NCI-H774 (cell line): Measurements from ENCODE around the gene KCNMA1.
"Not testable (repeated sequence)": the region's sequence is repeated elsewhere in the genome, so short reads cannot be mapped to it uniquely, and the experiment has no call there.

Source experiments
- DNase-seq: peaks from one replicate; lab custom pipeline; 2025; lab: John Stamatoyannopoulos, UW

The KCNMA1 gene

DNA sequence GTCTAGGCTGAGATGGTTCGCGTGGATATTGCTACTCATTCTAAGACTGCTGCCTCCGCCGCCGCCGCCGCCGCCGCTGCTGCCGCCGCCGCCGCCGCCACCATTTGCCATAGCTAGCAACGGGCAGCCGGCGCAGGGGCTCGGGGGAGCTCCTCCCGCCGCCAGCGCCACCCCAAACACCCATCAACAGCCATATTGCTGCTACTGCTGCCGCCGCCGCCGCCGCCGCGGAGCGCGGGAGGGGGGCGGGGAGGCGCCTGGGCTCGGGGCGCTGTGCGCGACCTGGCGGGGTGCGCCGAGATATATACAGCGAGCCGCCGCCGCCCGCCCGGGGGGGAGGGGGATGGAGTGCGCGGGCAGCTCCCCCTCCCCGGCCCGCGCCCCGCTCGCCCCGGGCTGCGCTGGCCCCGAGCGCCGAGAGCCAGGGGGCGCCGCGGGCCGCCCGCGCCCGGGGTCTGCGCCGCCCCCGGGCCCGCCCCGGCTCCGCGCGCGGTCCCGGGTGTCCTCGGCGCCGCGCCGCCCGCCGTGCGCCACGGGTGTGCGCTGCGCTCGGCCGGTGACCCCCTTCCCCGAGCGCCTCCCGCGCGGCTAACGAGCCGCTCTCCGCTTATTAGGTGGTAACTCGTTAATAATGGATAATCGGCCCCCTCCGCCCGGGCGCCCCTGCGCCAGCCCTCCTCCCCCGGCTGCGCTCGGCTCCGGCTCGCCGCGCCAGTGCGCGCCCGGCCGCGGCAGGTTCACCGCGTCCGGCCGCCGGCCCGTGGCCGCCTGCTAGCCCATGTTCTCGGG is at the start of gene KCNMA1:
Gene KCNMA1, minus strand, starts transcription at position 277 of the 789 bp plus-strand sequence.
- peak; percentile 29 for DNase-seq

DNA sequence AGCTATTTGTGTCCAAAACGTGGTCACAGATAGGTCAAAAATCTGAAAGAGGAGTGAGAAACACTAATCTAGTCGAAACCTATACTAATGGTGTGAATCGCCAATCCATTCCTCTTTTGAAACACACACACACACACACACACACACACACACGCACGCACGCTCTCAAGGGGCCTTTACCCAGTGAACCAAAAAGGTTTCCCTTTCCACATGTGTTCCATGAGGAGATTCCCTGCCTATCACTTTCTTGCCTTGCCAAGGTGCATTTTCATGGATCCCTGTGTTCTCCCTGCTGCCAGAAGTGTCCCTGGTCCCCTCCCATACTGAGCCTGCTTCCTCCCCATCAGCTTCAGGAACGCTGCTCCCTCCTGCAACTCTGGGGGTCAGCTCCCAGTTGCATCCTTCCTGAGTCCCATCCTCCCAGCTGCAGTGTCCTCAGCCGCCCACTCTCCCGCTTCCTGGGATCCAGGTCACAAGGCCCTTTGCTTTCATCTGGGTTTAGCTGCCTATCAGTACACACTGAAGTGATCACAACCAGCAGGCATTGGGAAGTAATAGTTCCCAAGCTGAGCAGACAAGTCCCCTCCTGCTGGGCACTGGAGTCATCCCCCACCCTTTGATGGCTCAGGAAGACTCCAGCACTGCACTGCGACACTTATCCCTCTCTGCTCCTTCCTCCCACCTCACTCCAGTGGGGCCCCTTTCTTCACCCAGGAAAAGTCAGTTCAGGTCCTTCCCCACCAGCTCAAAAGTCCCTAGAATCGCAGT is 49.2 kb upstream of the KCNMA1 start:
- DNase-seq: no peak

DNA sequence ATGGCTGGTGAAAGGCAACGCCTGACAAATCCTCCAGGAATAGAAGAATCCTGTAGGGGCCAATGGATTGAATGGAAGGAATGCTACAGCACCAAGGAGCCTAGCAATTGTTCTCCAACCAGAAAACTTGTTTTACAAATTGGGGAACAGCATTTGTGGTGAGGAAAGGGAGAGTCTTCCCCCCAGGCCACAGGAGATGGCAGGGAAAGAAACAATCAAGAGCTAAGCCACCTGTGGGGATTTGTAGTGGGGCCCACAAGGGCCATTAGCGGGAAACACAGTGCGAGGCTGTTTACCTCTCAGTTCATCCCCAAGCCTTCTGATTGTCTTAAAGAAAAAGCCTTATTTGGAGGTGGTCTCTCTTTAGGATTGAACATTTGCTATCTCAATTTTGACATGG is 48.5 kb upstream of the KCNMA1 start:
- no peak for DNase-seq

DNA sequence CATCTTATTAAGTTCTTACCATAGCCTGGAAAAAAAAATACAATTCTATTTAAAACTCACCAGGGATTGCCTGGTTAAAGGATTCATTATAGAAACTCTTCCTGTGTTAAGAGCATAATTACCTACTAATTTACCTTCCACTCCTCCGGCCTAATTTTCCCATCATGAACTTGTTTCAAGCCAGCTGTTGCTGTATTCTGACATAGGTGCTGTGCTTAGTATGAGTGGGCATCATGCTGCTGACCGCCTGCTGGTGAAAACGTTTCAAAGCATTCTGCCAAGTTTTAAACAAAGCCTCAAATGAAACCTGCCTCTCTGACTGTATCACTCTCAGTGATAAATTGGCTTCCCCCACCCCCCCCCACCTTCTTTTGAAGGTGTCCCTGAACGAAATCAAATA is 47.8 kb upstream of the KCNMA1 start:
- DNase-seq: peak; percentile 83

DNA sequence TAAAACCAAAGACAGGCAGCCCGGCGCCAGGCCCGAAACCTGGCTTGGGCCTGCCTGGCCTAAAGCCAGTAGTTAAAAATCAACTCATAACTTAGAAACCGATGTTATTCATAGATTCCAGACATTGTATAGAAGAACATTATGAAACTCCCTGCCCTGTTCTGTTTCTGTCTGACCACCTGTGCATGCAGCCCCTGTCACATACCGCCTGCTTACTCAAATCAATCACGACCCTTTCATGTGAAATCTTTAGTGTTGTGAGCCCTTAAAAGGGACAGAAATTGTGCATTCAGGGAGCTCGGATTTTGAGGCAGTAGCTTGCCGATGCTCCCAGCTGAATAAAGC is 45.5 kb upstream of the KCNMA1 start:
- DNase-seq: not testable (repeated sequence)

DNA sequence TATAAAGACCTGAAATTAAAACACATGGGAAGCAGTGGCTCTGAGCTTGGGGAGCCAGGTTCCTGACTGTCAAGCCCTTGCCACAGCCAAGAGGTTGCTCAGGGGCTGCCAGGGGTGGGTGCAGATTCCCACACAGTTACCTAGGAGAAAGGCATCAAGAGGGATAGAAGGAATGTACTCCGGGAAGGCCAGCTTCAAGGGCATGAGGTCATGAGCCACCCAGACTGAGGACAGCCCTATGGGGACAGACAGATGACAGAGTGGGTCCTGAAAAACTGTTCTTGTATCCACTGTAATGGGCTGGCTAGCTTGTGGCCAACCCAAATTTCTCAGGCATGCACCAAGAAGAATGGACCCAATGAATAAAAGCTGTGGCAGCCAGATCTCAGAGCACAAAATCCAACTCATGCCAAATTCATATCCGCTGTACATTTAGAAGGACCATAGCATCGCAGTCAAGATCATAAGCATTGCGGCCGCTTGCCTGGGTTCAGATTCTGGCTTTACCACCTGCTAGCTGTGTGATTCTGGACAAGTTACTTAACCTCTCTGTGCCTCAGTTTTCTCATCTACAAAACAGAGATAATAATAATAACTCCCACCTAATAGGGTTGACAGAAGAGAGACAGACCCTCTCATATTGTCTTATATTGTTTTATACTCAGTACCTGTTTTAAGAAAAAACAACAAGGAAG is 44.9 kb upstream of the KCNMA1 start:
- no peak for DNase-seq

DNA sequence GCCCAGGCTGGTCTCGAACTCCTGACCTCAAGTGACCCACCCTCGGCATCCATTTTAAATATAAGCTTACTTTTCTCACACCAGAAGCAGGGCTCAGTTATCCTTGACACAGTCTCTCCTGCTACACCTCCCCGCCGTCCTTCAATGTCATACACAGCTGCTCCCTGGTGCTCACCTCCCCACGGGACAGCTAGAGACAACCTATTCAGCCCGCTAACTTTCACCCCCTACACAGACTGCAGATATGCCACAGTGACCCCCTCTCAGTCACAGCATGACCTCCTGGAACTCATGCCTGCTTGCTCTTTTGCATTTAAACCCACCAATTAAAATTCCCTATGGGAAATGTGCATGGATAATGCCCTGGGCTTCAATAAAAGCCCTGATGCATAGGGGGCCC is 44.2 kb upstream of the KCNMA1 start:
- no peak for DNase-seq

DNA sequence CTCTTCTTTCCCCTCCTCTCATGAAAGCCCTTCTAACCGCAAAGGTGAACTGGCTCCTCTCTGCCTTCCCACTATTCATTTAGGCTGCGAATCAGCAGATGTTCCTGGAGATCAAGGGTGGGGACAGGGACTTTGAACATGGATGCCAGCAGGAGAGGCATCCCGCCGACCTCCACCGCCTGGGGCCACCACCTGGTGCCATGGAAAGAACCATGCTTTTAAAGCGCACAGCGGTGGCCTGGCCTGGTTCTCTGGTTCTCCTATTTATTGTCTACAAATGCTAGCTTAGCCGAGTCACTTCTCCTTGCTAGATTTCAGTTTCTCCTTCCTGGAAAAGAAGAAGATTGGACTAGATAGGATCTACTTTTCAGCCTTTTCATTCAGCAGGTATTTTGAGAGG is 43.2 kb upstream of the KCNMA1 start:
- no peak for DNase-seq

DNA sequence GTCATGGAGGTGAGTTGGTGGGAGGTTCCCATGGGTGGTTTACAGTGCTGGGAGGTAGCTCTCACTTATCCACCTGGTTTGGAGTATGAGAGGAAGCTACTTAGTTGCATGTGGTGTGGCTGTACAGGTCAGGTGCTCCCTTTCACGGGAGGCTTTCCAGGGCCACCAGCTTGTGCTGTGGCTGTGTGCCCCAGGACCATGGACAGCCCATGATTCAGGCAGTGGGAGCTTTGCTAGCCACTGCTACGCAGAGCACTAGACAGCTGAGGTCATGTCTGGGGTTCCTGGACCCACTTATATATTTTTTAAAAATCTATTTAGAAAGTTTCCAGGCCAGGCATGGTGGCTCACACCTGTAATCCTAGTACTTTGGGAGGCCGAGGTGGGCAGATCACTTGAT is 42.5 kb upstream of the KCNMA1 start:
- DNase-seq: no peak

DNA sequence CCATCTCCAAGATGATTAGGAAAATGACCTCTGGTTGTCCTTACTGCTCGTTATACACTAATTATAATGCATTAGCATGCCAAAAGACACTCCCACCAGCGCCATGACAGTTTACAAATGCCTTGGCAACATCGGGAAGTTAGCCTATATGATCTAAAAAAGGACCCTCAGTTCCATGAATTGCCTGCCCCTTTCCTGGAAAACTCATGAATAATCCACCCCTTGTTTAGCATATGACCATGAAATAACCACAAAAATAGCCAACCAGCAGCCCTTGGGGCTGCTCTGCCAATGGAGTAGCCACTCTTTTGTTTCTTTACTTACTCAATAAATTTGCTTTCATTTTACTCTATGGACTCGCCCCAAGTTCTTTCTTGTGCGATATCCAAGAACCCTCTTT is 41.6 kb upstream of the KCNMA1 start:
- DNase-seq: no peak

DNA sequence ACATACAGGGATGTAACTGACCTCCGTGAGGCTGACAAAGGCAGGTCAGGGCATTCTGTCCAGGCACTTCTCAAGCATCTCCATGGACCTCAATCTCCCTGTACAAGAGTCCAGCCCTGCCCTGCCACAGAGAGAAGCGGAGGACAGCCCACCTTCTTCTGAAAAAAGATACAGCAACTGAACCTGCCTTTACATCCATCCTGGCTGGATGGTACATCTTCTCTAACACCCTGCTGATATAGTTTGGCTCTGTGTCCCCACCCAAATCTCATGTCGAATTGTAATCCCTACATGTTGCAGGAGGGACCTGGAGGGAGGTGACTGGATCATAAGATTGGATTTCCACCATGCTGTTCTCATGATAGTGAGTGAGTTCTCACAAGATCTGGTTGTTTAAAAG is 40.5 kb upstream of the KCNMA1 start:
- DNase-seq: no peak

DNA sequence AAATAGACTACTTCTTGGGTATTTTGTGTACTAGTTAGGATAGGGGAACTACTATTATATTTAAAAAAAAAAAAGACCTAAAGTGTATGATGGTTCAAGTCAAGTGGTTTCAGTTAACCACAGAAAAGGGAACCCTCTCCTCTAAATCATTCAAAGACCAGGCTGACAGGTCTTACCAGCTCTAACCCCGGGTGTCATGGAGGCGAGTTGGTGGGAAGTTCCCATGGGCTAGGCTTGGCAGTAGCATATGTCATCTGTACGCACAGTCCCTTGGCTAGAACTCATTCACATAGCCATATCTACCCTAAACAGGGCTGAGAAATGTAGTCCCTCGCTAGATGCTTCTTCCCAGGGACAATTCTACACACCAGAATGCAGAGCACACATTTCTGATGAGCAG is 37.7 kb upstream of the KCNMA1 start:
- no peak for DNase-seq

DNA sequence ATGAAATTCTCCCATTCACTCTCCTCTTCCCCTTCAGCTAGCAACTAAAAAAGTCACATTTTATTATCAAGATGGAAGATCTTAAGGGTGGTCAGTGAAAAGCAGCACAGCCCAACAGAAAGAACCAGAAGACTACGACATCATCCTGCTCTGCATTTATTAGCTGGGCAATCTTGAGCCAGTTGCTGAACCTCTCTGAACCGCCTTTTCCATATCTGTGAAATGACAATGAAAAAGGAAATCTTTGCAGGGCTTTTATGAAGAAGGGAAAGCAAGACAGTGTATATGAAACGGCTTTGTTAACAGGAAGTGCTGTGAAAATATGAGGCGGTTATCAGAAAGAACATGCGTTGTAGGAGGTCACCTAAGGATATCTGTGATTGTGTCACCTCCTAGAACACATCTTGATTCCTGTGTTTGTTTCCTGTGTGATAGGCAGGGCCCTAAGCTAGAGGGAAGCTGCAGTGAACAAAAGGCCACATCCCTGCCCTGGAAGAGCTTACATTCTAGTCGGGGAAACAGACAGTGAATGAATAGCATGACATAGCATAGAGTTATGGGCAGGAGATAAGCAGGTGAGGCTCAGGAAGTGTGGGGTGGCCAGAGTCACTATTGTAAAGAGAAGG is 36.0 kb upstream of the KCNMA1 start:
- DNase-seq: no peak

DNA sequence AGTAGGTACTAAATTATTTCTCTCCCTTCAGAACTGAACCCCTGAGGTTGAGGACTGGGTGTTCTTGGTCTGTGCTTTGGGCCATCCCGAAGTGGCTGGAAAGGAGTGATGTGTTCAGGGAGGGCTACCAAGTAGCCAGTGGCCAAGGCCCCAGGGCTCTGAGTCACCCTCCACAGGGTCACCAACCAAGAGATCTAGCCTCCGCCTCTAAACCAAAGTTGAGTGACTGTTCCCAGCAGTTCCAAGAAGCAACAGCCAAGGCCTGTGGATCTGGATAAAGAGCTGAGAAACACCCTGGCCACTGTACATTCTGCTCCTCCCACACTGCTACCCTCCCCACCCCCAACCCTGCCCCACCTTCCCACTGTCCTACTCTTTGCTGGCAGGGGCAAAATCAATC is 35.5 kb upstream of the KCNMA1 start:
- no peak for DNase-seq

DNA sequence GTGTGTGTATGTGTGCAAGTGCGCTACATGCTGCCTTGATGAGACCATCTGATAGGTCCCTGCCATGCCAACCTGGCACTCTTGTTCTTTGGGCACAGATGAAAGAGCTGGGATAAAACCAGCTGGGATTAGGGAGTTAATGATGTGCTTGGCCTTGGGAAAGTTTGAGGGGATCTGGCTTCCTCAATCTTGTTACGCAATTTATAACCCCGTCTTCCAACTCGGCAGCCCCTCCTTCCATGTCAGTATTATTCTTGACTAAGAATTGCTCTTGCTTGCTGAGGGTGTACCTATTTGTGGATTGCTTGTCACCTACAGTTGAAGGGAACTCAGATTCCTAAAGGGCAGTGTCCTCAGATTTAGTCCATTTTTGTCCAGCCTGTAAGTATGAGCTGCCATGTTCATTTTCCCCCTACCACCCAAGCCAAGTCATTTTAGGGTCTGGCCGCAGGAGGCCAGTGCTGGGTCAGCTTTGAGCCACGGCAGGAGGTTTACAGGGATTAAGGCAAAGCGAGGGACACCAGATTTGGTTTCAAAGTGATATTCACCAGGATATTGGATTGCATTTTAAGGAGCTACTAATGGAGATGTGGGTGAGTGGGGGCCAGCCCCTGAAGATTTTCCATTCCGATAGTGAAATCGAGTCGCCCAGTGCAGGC is 34.1 kb upstream of the KCNMA1 start:
- no peak for DNase-seq

DNA sequence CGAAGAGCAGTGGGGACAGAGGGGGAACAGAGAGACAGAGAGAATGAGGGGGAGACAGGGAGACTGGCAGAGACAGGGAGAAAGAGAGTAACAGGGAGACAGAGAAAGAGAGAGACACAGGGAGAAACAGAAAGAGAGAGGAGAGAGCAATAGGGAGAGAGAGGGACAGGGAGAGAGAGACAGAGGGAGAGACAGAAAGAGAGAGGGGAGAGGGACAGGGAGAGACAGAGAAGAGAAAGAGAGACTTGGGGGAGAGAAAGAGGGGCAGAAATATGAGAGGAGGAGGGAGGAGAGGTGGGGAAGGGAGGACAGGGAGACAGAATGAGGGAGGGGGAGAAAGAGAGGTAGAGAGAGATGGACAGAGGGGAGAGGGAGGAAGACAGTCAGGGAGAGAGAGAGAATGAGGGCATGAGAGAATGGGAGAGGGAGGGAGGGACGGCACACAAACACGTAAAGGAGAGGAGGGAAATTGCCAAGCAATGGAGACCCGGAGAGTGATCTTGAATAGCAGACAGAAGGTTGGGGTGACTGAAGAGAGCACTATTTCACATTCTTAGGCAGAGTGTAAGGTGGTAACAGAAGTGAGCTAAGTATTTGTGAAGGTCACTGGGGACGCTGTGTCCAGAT is 33.3 kb upstream of the KCNMA1 start:
- DNase-seq: no peak

DNA sequence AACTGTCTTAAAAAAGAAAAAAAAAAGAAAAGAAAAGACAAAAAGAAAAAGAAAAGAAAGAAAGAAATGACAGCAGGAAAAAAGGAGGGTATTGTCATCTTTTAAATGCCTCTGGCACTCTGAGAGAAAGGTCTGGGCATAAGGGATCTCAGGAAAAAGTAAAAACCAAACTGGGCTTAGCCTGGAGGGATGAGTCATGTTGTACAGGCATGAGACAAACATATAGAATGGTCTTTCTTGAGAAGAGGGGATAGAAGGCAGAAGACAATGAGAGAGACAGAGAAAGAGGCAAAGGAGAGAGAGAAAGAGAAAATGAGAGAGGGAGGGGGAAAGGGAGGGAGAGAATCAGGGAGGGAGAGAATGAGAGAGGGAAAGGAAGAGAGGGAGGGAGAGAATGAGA is 32.3 kb upstream of the KCNMA1 start:
- DNase-seq: no peak

DNA sequence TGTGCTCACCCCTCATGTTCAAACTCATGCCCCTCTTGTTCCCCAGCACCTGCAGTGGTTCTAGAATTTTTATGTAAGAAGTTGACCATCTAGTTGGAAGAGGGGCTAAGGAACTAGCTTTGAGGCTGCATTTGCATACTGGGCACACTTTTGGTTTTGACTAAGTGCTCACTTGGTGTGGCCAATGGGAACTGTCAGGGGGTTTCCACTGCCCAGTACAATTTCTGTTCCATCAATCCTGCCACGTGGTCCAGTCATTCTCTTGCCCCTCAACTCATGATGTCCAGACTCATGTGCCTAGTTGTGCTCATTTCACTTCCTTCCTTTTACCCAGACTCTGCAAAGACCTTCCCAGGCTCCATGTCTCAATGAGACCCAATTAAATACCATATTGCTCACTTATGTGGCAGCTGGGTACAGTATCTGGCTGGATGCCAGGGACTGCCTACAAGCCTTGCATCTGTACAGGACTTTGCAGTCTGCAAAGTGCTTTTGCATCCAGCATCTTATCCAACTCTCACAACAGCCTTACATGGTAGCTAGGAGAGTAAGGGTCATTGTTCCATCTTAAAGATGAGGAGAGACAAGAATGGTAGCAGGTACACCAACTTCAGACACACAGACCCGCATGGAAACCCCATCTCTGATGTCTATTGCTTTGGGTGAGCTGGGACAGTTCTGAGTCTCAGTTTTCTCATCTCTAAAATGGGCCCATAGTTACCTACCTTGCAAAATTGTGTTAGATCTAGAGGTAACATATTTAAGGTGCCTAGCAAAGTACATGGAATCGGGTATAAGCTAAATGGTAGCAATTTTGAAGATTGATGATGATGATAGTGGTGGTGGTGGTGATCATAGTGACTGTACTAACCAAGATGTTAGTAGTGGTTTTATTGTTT is 30.1 kb upstream of the KCNMA1 start:
- no peak for DNase-seq

DNA sequence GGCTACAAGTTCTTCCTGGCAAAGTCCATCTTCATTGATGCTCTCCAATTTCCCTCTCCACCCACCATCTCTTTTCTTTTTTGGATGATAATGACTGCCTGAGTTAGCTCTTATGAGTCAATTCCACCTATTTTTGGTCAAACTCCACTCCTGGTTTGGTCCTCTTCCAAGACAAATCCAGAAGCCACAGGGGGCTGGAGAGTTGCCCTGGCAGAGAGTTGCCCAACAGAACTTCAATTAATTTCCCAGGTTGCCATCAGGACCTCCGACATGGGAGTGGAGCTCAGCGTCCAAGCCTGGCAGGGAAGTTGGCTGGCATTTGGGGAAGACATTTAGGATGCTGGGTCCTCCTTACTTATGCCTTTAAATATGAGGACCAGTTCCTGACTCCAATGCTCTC is 29.2 kb upstream of the KCNMA1 start:
- no peak for DNase-seq

DNA sequence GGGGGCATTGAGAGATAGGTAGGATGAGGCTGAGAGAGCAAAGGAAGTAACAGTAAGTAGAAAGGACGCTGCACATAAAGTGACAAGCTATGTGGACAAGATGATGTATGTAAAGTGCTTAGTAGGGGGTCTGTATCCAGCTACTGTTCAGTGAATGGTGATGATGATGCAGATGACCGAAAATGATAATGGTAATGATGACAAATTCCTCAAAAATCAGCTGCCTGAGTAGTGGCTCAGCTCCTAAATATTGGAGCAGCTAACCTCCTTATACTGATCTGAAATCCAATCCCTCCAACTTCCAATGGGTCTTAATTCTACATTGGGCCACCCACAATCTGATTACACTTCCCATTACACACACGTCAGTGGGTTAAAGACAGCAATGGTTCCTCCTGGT is 27.1 kb upstream of the KCNMA1 start:
- no peak for DNase-seq

DNA sequence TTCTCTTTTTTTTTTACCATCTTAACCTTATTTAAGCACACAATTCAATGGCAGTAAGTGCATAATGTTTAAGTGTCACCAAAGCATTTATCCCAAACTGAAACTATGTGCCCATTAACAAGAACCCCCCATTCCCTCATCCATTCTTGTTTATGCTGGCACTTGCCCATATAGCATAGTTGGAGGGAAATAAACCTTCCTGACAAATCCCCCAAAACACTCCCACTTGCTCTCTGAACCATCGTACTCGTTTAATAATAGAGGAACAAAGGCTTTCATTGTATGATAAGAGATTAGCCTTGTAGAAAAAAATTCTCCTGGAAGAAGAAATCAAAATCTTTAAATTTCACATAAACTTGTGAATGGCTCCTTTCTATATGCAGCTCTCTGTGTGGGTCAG is 26.4 kb upstream of the KCNMA1 start:
- DNase-seq: no peak
